Adrenal gland (tissue), 5 donors: Measurements from ENCODE around the gene CCS.

Source experiments
- CTCF ChIP-seq, 6 experiments: fragments of 450-650 bp in 4 of 6; fragments of 200-600 bp in 2 of 6; sonication (generic) in 1 of 6; IDR thresholded peaks; 1 replicate in 5 of 6; 2 replicates in 1 of 6; pipeline versions ENCODE4 v1.5.1 to v1.8.0; 2016 to 2021; ENCODE audit warnings: antibody characterized with exemption in 6 of 6, mild to moderate bottlenecking in 2 of 6, moderate library complexity in 1 of 6
- POLR2A ChIP-seq, 2 donors: fragments of 450-650 bp; IDR thresholded peaks; one replicate each; pipeline ENCODE4 v1.6.1; 2017; ENCODE audit warnings: antibody characterized with exemption in 2 of 2, mild to moderate bottlenecking in 2 of 2, moderate library complexity in 1 of 2
- donor health status: DM: no; HTN: no; CAD: no.

GRCh38 chr11:66628061-66628603 is 35.1 kb downstream of the CCS start:
- no peak for TF ChIP-seq CTCF (IDR thresholded peaks at IDR 0.05)
- no peak for TF ChIP-seq POLR2A (IDR thresholded peaks at IDR 0.05)
